H1 (cell line): ENCODE data around the gene GFOD1. TPM values are rescaled to one million over a fixed set of nuclear protein-coding genes. Genes with fewer than 3 reads are reported as not detected.
A peak's percentile ranks its signal among the peaks of the same experiment; 100 is the strongest.

Experiments
- CTCF ChIA-PET: fragments of 300-600 bp; sonication (Branson Sonifier 250); formaldehyde crosslinking; loops from one replicate; lab custom pipeline; 2021; ENCODE audit not compliant: partially characterized antibody; lab: Charles Lee
- POLR2A ChIA-PET: fragments of 300-600 bp; sonication (Branson Sonifier 250); formaldehyde crosslinking; loops from one replicate; lab custom pipeline; 2021; ENCODE audit warnings: inconsistent platforms; ENCODE audit not compliant: partially characterized antibody; lab: Charles Lee
- DNase-seq, 2 experiments: peaks; one replicate each; pipeline versions ENCODE4 v3.0.0 to v3.0.0-alpha.2; 2010 to 2022; ENCODE audit warnings: low spot score in 2 of 2, low read depth in 1 of 2, mixed read lengths in 1 of 2
- FAIRE-seq: peaks from 2 replicates; lab custom pipeline; 2011; peaks lifted over from hg19 to GRCh38; lab: Jason Lieb, UNC
- H2AFZ ChIP-seq: 2 replicates; pipeline ENCODE4 v1.8.1; 2012; ENCODE audit warnings: low read length, inconsistent platforms
- H2AK5ac ChIP-seq: 2 replicates; pipeline ENCODE4 v1.6.1; 2013; ENCODE audit warnings: low read depth, low read length
- H2BK120ac ChIP-seq: replicated peaks from 2 replicates; pipeline ENCODE3; 2013; ENCODE audit warnings: low read depth, low read length, inconsistent platforms
- H2BK12ac ChIP-seq: 2 replicates; pipeline ENCODE4 v1.6.1; 2013; ENCODE audit warnings: low read depth, low read length
- H2BK15ac ChIP-seq: 2 replicates; pipeline ENCODE4 v1.6.1; 2013; ENCODE audit warnings: low read length
- H2BK20ac ChIP-seq: 2 replicates; pipeline ENCODE4 v1.6.1; 2013; ENCODE audit warnings: low read length
- H2BK5ac ChIP-seq: 2 replicates; pipeline ENCODE4 v1.6.1; 2013; ENCODE audit warnings: low read depth, low read length
- H3K14ac ChIP-seq: 2 replicates; pipeline ENCODE4 v1.6.1; 2013; ENCODE audit warnings: inconsistent platforms; ENCODE audit not compliant: insufficient read length
- H3K18ac ChIP-seq: 2 replicates; pipeline ENCODE4 v1.6.1; 2013; ENCODE audit warnings: low read length; ENCODE audit errors: extremely low read depth
- H3K23ac ChIP-seq: 2 replicates; pipeline ENCODE4 v1.6.1; 2013; ENCODE audit warnings: inconsistent platforms; ENCODE audit not compliant: insufficient read length
- H3K23me2 ChIP-seq: 2 replicates; pipeline ENCODE4 v1.6.1; 2013; ENCODE audit warnings: low read depth, low read length
- H3K27ac ChIP-seq: 2 replicates; pipeline ENCODE4 v1.6.1; 2011; ENCODE audit warnings: low read depth, low read length, inconsistent platforms
- H3K27me3 ChIP-seq, 4 experiments: replicated peaks in 1 of 4; 1 replicate in 1 of 4; 2 replicates in 3 of 4; pipeline versions ENCODE4 v1.6.1 to v1.8.1; 2011 to 2013; ENCODE audit warnings: low read length in 3 of 4, mild to moderate bottlenecking in 3 of 4, inconsistent platforms in 2 of 4, mixed read lengths in 2 of 4, moderate library complexity in 1 of 4; ENCODE audit not compliant: control insufficient read depth in 3 of 4, insufficient read depth in 3 of 4; ENCODE audit errors: extremely low read depth in 1 of 4
- H3K36me3 ChIP-seq, 4 experiments: 2 replicates each; pipeline versions ENCODE4 v1.6.1 to v1.8.1; 2011 to 2013; ENCODE audit warnings: mild to moderate bottlenecking in 4 of 4, low read length in 3 of 4, moderate library complexity in 2 of 4, control low read depth in 1 of 4, inconsistent platforms in 1 of 4; ENCODE audit not compliant: insufficient read depth in 4 of 4, control insufficient read depth in 2 of 4
- H3K4ac ChIP-seq: replicated peaks from 2 replicates; pipeline ENCODE3; 2013; ENCODE audit warnings: low read length, low read depth, mixed read lengths, inconsistent platforms; ENCODE audit not compliant: insufficient read length
- H3K4me1 ChIP-seq, 4 experiments: replicated peaks in 1 of 4; 1 replicate in 1 of 4; 2 replicates in 3 of 4; pipeline versions ENCODE4 v1.6.1 to v1.8.1; 2011 to 2013; ENCODE audit warnings: low read length in 3 of 4, inconsistent platforms in 2 of 4, mixed read lengths in 1 of 4; ENCODE audit not compliant: insufficient read depth in 4 of 4, control insufficient read depth in 3 of 4
- H3K4me2 ChIP-seq, 2 experiments: 2 replicates each; pipeline versions ENCODE4 v1.6.1 to v1.8.1; 2011 to 2013; ENCODE audit warnings: low read depth in 2 of 2, low read length in 2 of 2, control low read depth in 1 of 2, inconsistent platforms in 1 of 2, mild to moderate bottlenecking in 1 of 2; ENCODE audit not compliant: insufficient read depth in 1 of 2
- H3K4me3 ChIP-seq, 4 experiments: fragments of 200-600, 300-600 bp in 1 of 4; sonication (generic), shearing (Covaris generic), sonication (Bioruptor Twin) in 1 of 4; 2 replicates each; pipeline versions ENCODE4 v1.5.1 to v1.8.1; 2011 to 2016; ENCODE audit warnings: low read length in 4 of 4, low read depth in 3 of 4, control low read depth in 2 of 4, inconsistent platforms in 2 of 4, mild to moderate bottlenecking in 2 of 4, mixed read lengths in 1 of 4, moderate library complexity in 1 of 4; ENCODE audit not compliant: insufficient read depth in 2 of 4; ENCODE audit errors: extremely low read depth in 1 of 4
- H3K56ac ChIP-seq: replicated peaks from 2 replicates; pipeline ENCODE3; 2013; ENCODE audit warnings: low read depth, mild to moderate bottlenecking, mixed read lengths, low read length, inconsistent platforms; ENCODE audit not compliant: insufficient read length
- H3K79me1 ChIP-seq: 2 replicates; pipeline ENCODE4 v1.6.1; 2013; ENCODE audit warnings: low read depth, low read length, control low read depth
- H3K79me2 ChIP-seq, 2 experiments: 2 replicates each; pipeline versions ENCODE4 v1.6.1 to v1.8.1; 2012 to 2013; ENCODE audit warnings: low read length in 2 of 2, mild to moderate bottlenecking in 2 of 2, inconsistent platforms in 1 of 2; ENCODE audit not compliant: insufficient read depth in 2 of 2, control insufficient read depth in 1 of 2
- H3K9ac ChIP-seq, 4 experiments: replicated peaks in 1 of 4; 1 replicate in 1 of 4; 2 replicates in 3 of 4; pipeline versions ENCODE4 v1.6.1 to v1.8.1; 2011 to 2013; ENCODE audit warnings: low read depth in 3 of 4, low read length in 3 of 4, control low read depth in 2 of 4, mild to moderate bottlenecking in 2 of 4, moderate library complexity in 2 of 4, inconsistent platforms in 1 of 4; ENCODE audit errors: extremely low read depth in 1 of 4
- H3K9me3 ChIP-seq, 2 experiments: 2 replicates each; pipeline versions ENCODE4 v1.6.1 to v1.8.1; 2012 to 2013; ENCODE audit warnings: mild to moderate bottlenecking in 2 of 2, moderate library complexity in 2 of 2, control low read depth in 1 of 2, inconsistent platforms in 1 of 2, low read depth in 1 of 2, low read length in 1 of 2, mixed read lengths in 1 of 2; ENCODE audit not compliant: insufficient read depth in 2 of 2
- H4K20me1 ChIP-seq, 2 experiments: replicated peaks in 1 of 2; 2 replicates each; pipeline versions ENCODE3 to v1.8.1; 2011 to 2013; ENCODE audit warnings: inconsistent platforms in 2 of 2, low read length in 2 of 2, mild to moderate bottlenecking in 1 of 2; ENCODE audit not compliant: insufficient read depth in 2 of 2, control insufficient read depth in 1 of 2
- H4K5ac ChIP-seq: 2 replicates; pipeline ENCODE4 v1.6.1; 2013; ENCODE audit warnings: low read length, low read depth, mixed read lengths, inconsistent platforms; ENCODE audit not compliant: insufficient read length
- H4K8ac ChIP-seq: 2 replicates; pipeline ENCODE4 v1.8.0; 2013; ENCODE audit warnings: mild to moderate bottlenecking, moderate library complexity, low read length, inconsistent platforms; ENCODE audit not compliant: insufficient read depth; ENCODE audit errors: extremely low read depth
- H4K91ac ChIP-seq: replicated peaks from 2 replicates; pipeline ENCODE3; 2013; ENCODE audit warnings: low read length, mixed read lengths, inconsistent platforms; ENCODE audit not compliant: insufficient read length
- GABPA ChIP-seq: IDR thresholded peaks from 2 replicates; pipeline ENCODE4 v1.6.1; 2011; ENCODE audit warnings: mild to moderate bottlenecking, low read length, moderate library complexity, borderline replicate concordance; ENCODE audit not compliant: insufficient read depth
- KDM5A ChIP-seq: fragments of 200-600 bp; IDR thresholded peaks from 2 replicates; pipeline ENCODE4 v1.7.1; 2012; ENCODE audit warnings: mild to moderate bottlenecking, low read length, inconsistent platforms, mixed read lengths
- RFX5 ChIP-seq: IDR thresholded peaks from 2 replicates; pipeline ENCODE4 v1.6.1; 2011; ENCODE audit warnings: low read depth, low read length, improper control_type of control experiment, borderline replicate concordance
- SIX5 ChIP-seq: IDR thresholded peaks from 2 replicates; pipeline ENCODE4 v1.6.1; 2011; ENCODE audit warnings: mild to moderate bottlenecking, low read depth, low read length
- WGBS, 2 experiments: shearing (Covaris generic) in 1 of 2; methylation state at CpG; one replicate each; pipeline versions ENCODE4 v1.1.6 to v1.1.7; 2013 to 2015; ENCODE audit warnings: low lambda C conversion rate in 2 of 2, mixed read lengths in 2 of 2, inconsistent platforms in 1 of 2, low coverage in 1 of 2, missing lambda C conversion rate in 1 of 2; ENCODE audit not compliant: insufficient replicate concordance in 2 of 2, insufficient coverage in 1 of 2, insufficient read length in 1 of 2; ENCODE audit errors: extremely low coverage in 1 of 2, missing lambda C conversion rate in 1 of 2; 5-methylcytosine and 5-hydroxymethylcytosine counted together
- polyA plus RNA-seq, 7 experiments: library from polyadenylated mRNA; depleted of rRNA in 3 of 7; stranded (reverse) in 5 of 7; unstranded in 2 of 7; fragments of >200 nt in 5 of 7; fragments of 200-250 nt in 2 of 7; gene quantifications; 1 replicate in 5 of 7; 2 replicates in 1 of 7; 4 replicates in 1 of 7; pipeline versions ENCODE4 v1.2.1 to v1.2.3, GENCODE V29; 2011 to 2013; ENCODE audit warnings: missing spikeins in 2 of 7, mixed read lengths in 2 of 7
- total RNA-seq: library from RNA; stranded (reverse); fragmentation: NEBNext Ultra II Directional; extraction: Animal tissue kit (Norgen Biotek cat#: 25700); gene quantifications from 2 replicates; pipeline ENCODE4 v1.2.1, GENCODE V29; 2021
- TF ChIP-seq, protein P1 (sequence below), 3 experiments: IDR thresholded peaks; 1 replicate in 2 of 3; 2 replicates in 1 of 3; pipeline versions ENCODE4 v1.5.1 to v1.6.1; 2011; ENCODE audit warnings: low read length in 3 of 3, mild to moderate bottlenecking in 3 of 3, inconsistent platforms in 2 of 3, low read depth in 1 of 3, moderate library complexity in 1 of 3; ENCODE audit not compliant: insufficient read depth in 1 of 3; ENCODE audit errors: control extremely low read depth in 1 of 3

GFOD1 gene
- total and polyA plus RNA-seq, 2 of the 8 experiments (the other 6 are each of a cell fraction or from before 2014, with no cell fraction given): 2.5 to 8.8 TPM

- Histone ChIP-seq H3K9me3 (no peaks in the 10 kb centered on the region), H2AFZ (no peak overlapping the region), H2BK120ac (no peak overlapping the region), H4K8ac (no peak overlapping the region), H2AK5ac (no peak overlapping the region), H3K18ac (no peak overlapping the region), H3K79me1 (no peaks in the 10 kb centered on the region), H3K4me2 (no peak overlapping the region), H3K56ac (no peak overlapping the region), H4K91ac (no peak overlapping the region), H3K23ac (no peak overlapping the region), H3K36me3 (no peaks in the 10 kb centered on the region), H2BK15ac (no peak overlapping the region), H2BK5ac (no peak overlapping the region), H3K9ac (no peak overlapping the region), H4K20me1 (no peaks in the 10 kb centered on the region), H3K4me3 (no peak overlapping the region), H2BK12ac (peak overlapping the region; percentile 10; the same call in 1 of the 2 replicates), H3K23me2 (no peaks in the 10 kb centered on the region), H3K27me3 (no peaks in the 10 kb centered on the region), H3K4me1 (peaks cover 7 to 14% (median 8%) of the 10 kb centered on the region in 4 experiments; a peak in 5 of 7 replicates), H3K14ac (no peak overlapping the region), H3K4ac (no peak overlapping the region), H2BK20ac (no peak overlapping the region), H3K27ac (no peak overlapping the region), H4K5ac (no peak overlapping the region), H3K79me2 (no peaks in the 10 kb centered on the region)
- FAIRE-seq: no peak
- WGBS, 2 experiments: 90% methylated on average over 2 of the region's 2 CpGs; no CpG with 5 or more reads in 1 of the 2 experiments
- ChIA-PET CTCF (interaction anchor here (0.7 to 1.1 kb wide), 2 partner anchors 11 to 64 kb away, joined by 3 to 4 read pairs; no protein-coding TSS in a partner anchor), POLR2A (no interaction called here)
- TF ChIP-seq KDM5A (no peak), RFX5 (no peak), GABPA (no peak), SIX5 (no peak)
- TF ChIP-seq, protein P1, sequence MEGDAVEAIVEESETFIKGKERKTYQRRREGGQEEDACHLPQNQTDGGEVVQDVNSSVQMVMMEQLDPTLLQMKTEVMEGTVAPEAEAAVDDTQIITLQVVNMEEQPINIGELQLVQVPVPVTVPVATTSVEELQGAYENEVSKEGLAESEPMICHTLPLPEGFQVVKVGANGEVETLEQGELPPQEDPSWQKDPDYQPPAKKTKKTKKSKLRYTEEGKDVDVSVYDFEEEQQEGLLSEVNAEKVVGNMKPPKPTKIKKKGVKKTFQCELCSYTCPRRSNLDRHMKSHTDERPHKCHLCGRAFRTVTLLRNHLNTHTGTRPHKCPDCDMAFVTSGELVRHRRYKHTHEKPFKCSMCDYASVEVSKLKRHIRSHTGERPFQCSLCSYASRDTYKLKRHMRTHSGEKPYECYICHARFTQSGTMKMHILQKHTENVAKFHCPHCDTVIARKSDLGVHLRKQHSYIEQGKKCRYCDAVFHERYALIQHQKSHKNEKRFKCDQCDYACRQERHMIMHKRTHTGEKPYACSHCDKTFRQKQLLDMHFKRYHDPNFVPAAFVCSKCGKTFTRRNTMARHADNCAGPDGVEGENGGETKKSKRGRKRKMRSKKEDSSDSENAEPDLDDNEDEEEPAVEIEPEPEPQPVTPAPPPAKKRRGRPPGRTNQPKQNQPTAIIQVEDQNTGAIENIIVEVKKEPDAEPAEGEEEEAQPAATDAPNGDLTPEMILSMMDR (IDR thresholded peaks at IDR 0.05; ENCODE audit: control extremely low read depth in 1 of 3, insufficient read depth in 1 of 3, low read depth in 1 of 3, low read length in 3 of 3): no peak
- no peak for DNase-seq
These were observed 69.4 kb downstream of the GFOD1 start for GRCh38 chr6:13417954-13418353.
